OCI-LY3 (cell line): ENCODE measurements around the gene NDUFA7.

Experiments
- EZH2phosphoT487 ChIP-seq: fragments of 200-600 bp; shearing (Covaris generic); IDR thresholded peaks from 2 replicates; pipeline ENCODE4 v1.6.1; 2018; ENCODE audit warnings: antibody characterized with exemption, mixed run types, low read depth
- TF ChIP-seq, protein P1 (sequence below): fragments of 200-600, 300-600 bp; sonication (generic); IDR thresholded peaks from 2 replicates; pipeline ENCODE4 v1.5.1; 2014; ENCODE audit warnings: antibody characterized with exemption, low read length, low read depth

GRCh38 chr19:8331263-8331845 is 10.2 kb upstream of the NDUFA7 start:
- TF ChIP-seq, protein P1, sequence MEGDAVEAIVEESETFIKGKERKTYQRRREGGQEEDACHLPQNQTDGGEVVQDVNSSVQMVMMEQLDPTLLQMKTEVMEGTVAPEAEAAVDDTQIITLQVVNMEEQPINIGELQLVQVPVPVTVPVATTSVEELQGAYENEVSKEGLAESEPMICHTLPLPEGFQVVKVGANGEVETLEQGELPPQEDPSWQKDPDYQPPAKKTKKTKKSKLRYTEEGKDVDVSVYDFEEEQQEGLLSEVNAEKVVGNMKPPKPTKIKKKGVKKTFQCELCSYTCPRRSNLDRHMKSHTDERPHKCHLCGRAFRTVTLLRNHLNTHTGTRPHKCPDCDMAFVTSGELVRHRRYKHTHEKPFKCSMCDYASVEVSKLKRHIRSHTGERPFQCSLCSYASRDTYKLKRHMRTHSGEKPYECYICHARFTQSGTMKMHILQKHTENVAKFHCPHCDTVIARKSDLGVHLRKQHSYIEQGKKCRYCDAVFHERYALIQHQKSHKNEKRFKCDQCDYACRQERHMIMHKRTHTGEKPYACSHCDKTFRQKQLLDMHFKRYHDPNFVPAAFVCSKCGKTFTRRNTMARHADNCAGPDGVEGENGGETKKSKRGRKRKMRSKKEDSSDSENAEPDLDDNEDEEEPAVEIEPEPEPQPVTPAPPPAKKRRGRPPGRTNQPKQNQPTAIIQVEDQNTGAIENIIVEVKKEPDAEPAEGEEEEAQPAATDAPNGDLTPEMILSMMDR = no peak
- no peak for TF ChIP-seq EZH2phosphoT487
